ENCODE data around the gene OTP. TPM values are rescaled to one million over a fixed set of nuclear protein-coding genes. Genes with fewer than 3 reads are reported as not detected.
A peak's percentile ranks its signal among the peaks of the same experiment; 100 is the strongest.

Gene OTP
- total RNA-seq, 1 donor from 2014 or later = 0.17 TPM

- Mint-ChIP-seq H3K27ac (ENCODE audit: unreplicated experiment) (no peak overlapping the region), H3K4me3 (ENCODE audit: unreplicated experiment) (peak overlapping the region; percentile 86), H3K27me3 (ENCODE audit: unreplicated experiment) (peaks cover 51% of the 10 kb centered on the region), H3K9me3 (ENCODE audit: unreplicated experiment) (peaks cover 26% of the 10 kb centered on the region), H3K36me3 (ENCODE audit: unreplicated experiment) (peaks cover 5% of the 10 kb centered on the region), H3K4me1 (ENCODE audit: low read depth, unreplicated experiment) (peaks cover 17% of the 10 kb centered on the region)
- DNase-seq = no peak
- no peak for TF ChIP-seq CTCF (IDR thresholded peaks at IDR 0.05; ENCODE audit: partially characterized antibody, unreplicated experiment)
These were observed 5.3 kb upstream of the OTP start for GRCh38 chr5:77643654-77644370.

GRCh38 chr5:77642738-77643653 is 4.5 kb upstream of the OTP start:
- TF ChIP-seq CTCF (IDR thresholded peaks at IDR 0.05; ENCODE audit: partially characterized antibody, unreplicated experiment) = no peak
- peaks cover 26% of the 10 kb centered on the region for H3K9me3 Mint-ChIP-seq (ENCODE audit: unreplicated experiment)
- DNase-seq = peak; percentile 31
- H3K36me3 Mint-ChIP-seq (ENCODE audit: unreplicated experiment) = peaks cover 5% of the 10 kb centered on the region
- H3K27me3 Mint-ChIP-seq (ENCODE audit: unreplicated experiment) = peaks cover 51% of the 10 kb centered on the region
- peaks cover 17% of the 10 kb centered on the region for H3K4me1 Mint-ChIP-seq (ENCODE audit: low read depth, unreplicated experiment)
- H3K4me3 Mint-ChIP-seq (ENCODE audit: unreplicated experiment) = peak overlapping the region; percentile 86
- H3K27ac Mint-ChIP-seq (ENCODE audit: unreplicated experiment) = no peak overlapping the region

GRCh38 chr5:77641963-77642737 is 3.6 kb upstream of the OTP start:
- peaks cover 5% of the 10 kb centered on the region for H3K36me3 Mint-ChIP-seq (ENCODE audit: unreplicated experiment)
- no peak overlapping the region for H3K27ac Mint-ChIP-seq (ENCODE audit: unreplicated experiment)
- peaks cover 59% of the 10 kb centered on the region for H3K27me3 Mint-ChIP-seq (ENCODE audit: unreplicated experiment)
- H3K4me1 Mint-ChIP-seq (ENCODE audit: low read depth, unreplicated experiment) = peaks cover 22% of the 10 kb centered on the region
- H3K4me3 Mint-ChIP-seq (ENCODE audit: unreplicated experiment) = no peak overlapping the region
- H3K9me3 Mint-ChIP-seq (ENCODE audit: unreplicated experiment) = peaks cover 33% of the 10 kb centered on the region
- TF ChIP-seq CTCF (IDR thresholded peaks at IDR 0.05; ENCODE audit: partially characterized antibody, unreplicated experiment) = no peak
- DNase-seq = no peak

- H3K27me3 Mint-ChIP-seq (ENCODE audit: unreplicated experiment) = peaks cover 59% of the 10 kb centered on the region
- DNase-seq = no peak
- H3K27ac Mint-ChIP-seq (ENCODE audit: unreplicated experiment) = no peak overlapping the region
- peaks cover 35% of the 10 kb centered on the region for H3K9me3 Mint-ChIP-seq (ENCODE audit: unreplicated experiment)
- H3K4me1 Mint-ChIP-seq (ENCODE audit: low read depth, unreplicated experiment) = peaks cover 24% of the 10 kb centered on the region
- peaks cover 5% of the 10 kb centered on the region for H3K36me3 Mint-ChIP-seq (ENCODE audit: unreplicated experiment)
- peak overlapping the region; percentile 84 for H3K4me3 Mint-ChIP-seq (ENCODE audit: unreplicated experiment)
- TF ChIP-seq CTCF (IDR thresholded peaks at IDR 0.05; ENCODE audit: partially characterized antibody, unreplicated experiment) = no peak
These were observed 3.0 kb upstream of the OTP start for GRCh38 chr5:77641397-77641943.

All from glutamatergic neuron (in vitro differentiated cells).